ENCODE data around the gene PMCH. TPM values are rescaled to one million over a fixed set of nuclear protein-coding genes. Genes with fewer than 3 reads are reported as not detected.

Gene PMCH
- polyA plus RNA-seq, 2 of the 4 experiments (the other 2 are of a cell fraction): not detected

- CTCF ChIA-PET: interaction anchor here (1.5 kb wide), 1 partner anchor 567 kb away, joined by 6 read pairs; no protein-coding TSS in a partner anchor
- no peak for ATAC-seq
- H3K4me3 ChIP-seq: no peak overlapping the region
- no peak overlapping the region for H3K27ac ChIP-seq
- FAIRE-seq: no peak
- DNase-seq (ENCODE audit: low read depth in 1 of 2, low spot score in 1 of 2): no peak
- no peaks in the 10 kb centered on the region for H3K9me3 ChIP-seq
- POLR2A ChIA-PET: no interaction called here
- TF ChIP-seq ESRRA (IDR thresholded peaks at IDR 0.05; ENCODE audit: borderline replicate concordance, low read length) (no peak), TP53 (CRISPR knock-in tag; IDR thresholded peaks at IDR 0.05) (no peak), POLR2A (IDR thresholded peaks at IDR 0.05; ENCODE audit: low read length) (no peak), JUNB (IDR thresholded peaks at IDR 0.05) (no peak), HOXB5 (CRISPR knock-in tag; IDR thresholded peaks at IDR 0.05) (no peak), HDAC2 (IDR thresholded peaks at IDR 0.05) (no peak), MAX (IDR thresholded peaks at IDR 0.05) (no peak), HOXB13 (CRISPR knock-in tag; IDR thresholded peaks at IDR 0.05; ENCODE audit: low read depth) (no peak), MAZ (IDR thresholded peaks at IDR 0.05; ENCODE audit: borderline replicate concordance, low read depth, low read length) (no peak), PHF8 (IDR thresholded peaks at IDR 0.05; ENCODE audit: borderline replicate concordance, low read depth) (no peak), E2F6 (IDR thresholded peaks at IDR 0.05; ENCODE audit: borderline replicate concordance, low read depth) (no peak), USF2 (IDR thresholded peaks at IDR 0.05) (no peak), CBX2 (IDR thresholded peaks at IDR 0.05; ENCODE audit: borderline replicate concordance, low read depth) (no peak), GATA3 (IDR thresholded peaks at IDR 0.05; ENCODE audit: borderline replicate concordance) (no peak)
- WGBS (ENCODE audit: missing lambda C conversion rate): 93% methylated on average over 2 of the region's 2 CpGs
- H3K4me2 ChIP-seq: no peak overlapping the region
- H3K4me1 ChIP-seq: peaks cover 11% of the 10 kb centered on the region; the same call in 2 of the 3 replicates
These were observed 23.5 kb downstream of the PMCH start for GRCh38 chr12:102174117-102174516.

GRCh38 chr12:102172436-102172835 is 25.2 kb downstream of the PMCH start:
- Histone ChIP-seq H3K4me3 (no peak overlapping the region), H3K9me3 (no peaks in the 10 kb centered on the region), H3K4me2 (no peak overlapping the region), H3K4me1 (peaks cover 11% of the 10 kb centered on the region; the same call in 2 of the 3 replicates), H3K27ac (no peak overlapping the region)
- no peak for FAIRE-seq
- DNase-seq (ENCODE audit: low read depth in 1 of 2, low spot score in 1 of 2): no peak
- ChIA-PET CTCF (no interaction called here), POLR2A (no interaction called here)
- ATAC-seq: no peak
- TF ChIP-seq HES2 (IDR thresholded peaks at IDR 0.05) (no peak), NR3C1 (IDR thresholded peaks at IDR 0.05) (no peak), KDM5A (IDR thresholded peaks at IDR 0.05) (no peak), HOXA7 (CRISPR knock-in tag; IDR thresholded peaks at IDR 0.05) (no peak), PBX3 (IDR thresholded peaks at IDR 0.05) (no peak), JUNB (IDR thresholded peaks at IDR 0.05) (no peak), RARB (CRISPR knock-in tag; IDR thresholded peaks at IDR 0.05) (no peak), TFCP2L1 (CRISPR knock-in tag; IDR thresholded peaks at IDR 0.05) (no peak), RAD21 (conservative IDR thresholded peaks at IDR 0.05 in 1 of 2, IDR thresholded peaks at IDR 0.05 in 1 of 2) (no peak), ZNF302 (CRISPR knock-in tag; IDR thresholded peaks at IDR 0.05) (no peak), BHLHE40 (IDR thresholded peaks at IDR 0.05; ENCODE audit: low read depth, low read length) (no peak), FOSL2 (IDR thresholded peaks at IDR 0.05) (no peak), FOSL2 (CRISPR knock-in tag; IDR thresholded peaks at IDR 0.05) (no peak), FOSB (CRISPR knock-in tag; IDR thresholded peaks at IDR 0.05) (no peak), HEYL (CRISPR knock-in tag; IDR thresholded peaks at IDR 0.05) (no peak), EP300 (IDR thresholded peaks at IDR 0.05) (no peak)

Measured in A549 (cell line).